ENCODE measurements around the gene ZSCAN25. TPM values are rescaled to one million over a fixed set of nuclear protein-coding genes. Genes with fewer than 3 reads are reported as not detected.
"Not testable (repeated sequence)": the region's sequence is repeated elsewhere in the genome, so short reads cannot be mapped to it uniquely, and the experiment has no call there.

ZSCAN25 gene
- total RNA-seq, 3 donors from 2014 or later: 11.9 to 20.0 (median 18.5) TPM

DNA sequence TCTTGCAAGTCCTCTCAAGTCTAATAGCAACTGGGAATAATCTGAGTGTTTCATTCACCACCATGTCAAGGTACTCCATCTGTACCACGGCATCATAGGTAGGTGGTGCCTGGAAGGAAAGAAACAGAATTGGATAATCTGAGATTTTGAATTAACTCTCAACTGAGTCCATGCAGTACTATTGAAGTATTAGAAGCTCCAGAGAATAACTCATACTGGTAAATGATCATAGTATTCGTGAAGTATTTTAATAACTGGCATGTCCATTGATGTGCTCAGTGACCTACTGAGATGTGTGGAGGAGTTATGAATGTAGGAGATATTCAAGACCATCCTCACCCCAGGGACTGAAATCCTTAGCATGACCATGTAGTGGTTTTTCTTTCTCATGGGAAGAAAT lies 35.9 kb downstream of the ZSCAN25 start:
- Histone ChIP-seq H3K4me3 (no peak overlapping the region), H3K9me3 (peaks cover 5% of the 10 kb centered on the region), H3K36me3 (ENCODE audit: low read depth) (no peaks in the 10 kb centered on the region), H3K4me1 (ENCODE audit: low read depth) (no peaks in the 10 kb centered on the region)
- DNase-seq (no peak), ATAC-seq (no peak)
- TF ChIP-seq, protein P1, sequence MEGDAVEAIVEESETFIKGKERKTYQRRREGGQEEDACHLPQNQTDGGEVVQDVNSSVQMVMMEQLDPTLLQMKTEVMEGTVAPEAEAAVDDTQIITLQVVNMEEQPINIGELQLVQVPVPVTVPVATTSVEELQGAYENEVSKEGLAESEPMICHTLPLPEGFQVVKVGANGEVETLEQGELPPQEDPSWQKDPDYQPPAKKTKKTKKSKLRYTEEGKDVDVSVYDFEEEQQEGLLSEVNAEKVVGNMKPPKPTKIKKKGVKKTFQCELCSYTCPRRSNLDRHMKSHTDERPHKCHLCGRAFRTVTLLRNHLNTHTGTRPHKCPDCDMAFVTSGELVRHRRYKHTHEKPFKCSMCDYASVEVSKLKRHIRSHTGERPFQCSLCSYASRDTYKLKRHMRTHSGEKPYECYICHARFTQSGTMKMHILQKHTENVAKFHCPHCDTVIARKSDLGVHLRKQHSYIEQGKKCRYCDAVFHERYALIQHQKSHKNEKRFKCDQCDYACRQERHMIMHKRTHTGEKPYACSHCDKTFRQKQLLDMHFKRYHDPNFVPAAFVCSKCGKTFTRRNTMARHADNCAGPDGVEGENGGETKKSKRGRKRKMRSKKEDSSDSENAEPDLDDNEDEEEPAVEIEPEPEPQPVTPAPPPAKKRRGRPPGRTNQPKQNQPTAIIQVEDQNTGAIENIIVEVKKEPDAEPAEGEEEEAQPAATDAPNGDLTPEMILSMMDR (IDR thresholded peaks at IDR 0.05): no peak
- intact Hi-C loops (cut with DNase I, micrococcal nuclease): no loop called here

DNA sequence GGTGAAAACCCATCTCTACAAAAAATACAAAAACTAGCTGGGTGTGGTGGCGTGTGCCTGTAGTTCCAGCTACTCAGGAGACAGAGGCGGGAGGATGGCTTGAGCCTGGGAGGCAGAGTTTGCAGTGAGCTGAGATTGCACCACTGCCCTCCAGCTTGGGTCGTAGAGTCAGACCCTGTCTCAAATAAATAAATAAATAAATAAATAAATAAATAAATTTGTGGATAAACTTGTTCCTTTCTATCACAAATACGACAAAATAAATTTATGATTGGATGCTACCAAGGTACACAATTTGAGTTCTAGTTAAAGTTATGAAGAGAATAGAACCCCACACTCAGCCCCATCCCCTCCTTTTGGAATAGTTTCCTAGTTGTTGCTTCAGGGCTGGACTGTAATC lies 36.5 kb downstream of the ZSCAN25 start:
- H3K9me3 ChIP-seq; H3K4me3 ChIP-seq; intact Hi-C loops (cut with DNase I, micrococcal nuclease); ATAC-seq; H3K36me3 ChIP-seq (ENCODE audit: low read depth); H3K4me1 ChIP-seq (ENCODE audit: low read depth); DNase-seq: not testable (repeated sequence)

DNA sequence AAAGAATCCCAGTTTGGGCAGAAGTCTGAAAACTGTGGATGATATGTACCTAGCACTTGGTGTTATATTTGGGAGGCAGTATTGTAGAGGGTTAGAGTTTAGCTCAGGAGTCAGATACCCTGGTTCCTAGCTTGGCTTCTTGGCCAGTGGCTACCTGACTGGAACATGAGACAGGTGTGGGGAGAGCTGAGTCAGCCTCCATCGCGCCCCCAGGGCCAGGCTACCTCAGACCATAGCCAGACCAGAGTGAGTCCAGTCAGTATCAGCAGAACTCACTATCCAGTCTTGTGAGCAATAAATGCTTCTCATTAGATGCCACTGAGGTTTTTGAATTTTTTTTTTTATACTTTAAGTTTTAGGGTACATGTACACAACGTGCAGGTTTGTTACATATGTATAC lies 37.0 kb downstream of the ZSCAN25 start:
- H3K9me3 ChIP-seq: peaks cover 5% of the 10 kb centered on the region
- intact Hi-C loops (cut with DNase I, micrococcal nuclease): no loop called here
- no peak for DNase-seq
- peak; percentile 21 for ATAC-seq
- no peaks in the 10 kb centered on the region for H3K36me3 ChIP-seq (ENCODE audit: low read depth)
- H3K4me3 ChIP-seq: no peak overlapping the region
- no peaks in the 10 kb centered on the region for H3K4me1 ChIP-seq (ENCODE audit: low read depth)
- TF ChIP-seq, protein P1 (IDR thresholded peaks at IDR 0.05): no peak

DNA sequence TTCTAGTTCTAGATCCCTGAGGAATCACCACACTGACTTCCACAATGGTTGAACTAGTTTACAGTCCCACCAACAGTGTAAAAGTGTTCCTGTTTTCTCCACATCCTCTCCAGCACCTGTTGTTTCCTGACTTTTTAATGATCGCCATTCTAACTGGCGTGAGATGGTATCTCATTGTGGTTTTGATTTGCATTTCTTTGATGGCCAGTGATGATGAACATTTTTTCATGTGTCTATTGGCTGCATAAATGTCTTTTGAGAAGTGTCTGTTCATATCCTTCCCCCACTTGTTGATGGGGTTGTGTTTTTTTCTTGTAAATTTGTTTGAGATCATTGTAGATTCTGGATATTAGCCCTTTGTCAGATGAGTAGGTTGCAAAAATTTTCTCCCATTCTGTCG lies 37.9 kb downstream of the ZSCAN25 start:
- H3K4me1 ChIP-seq (ENCODE audit: low read depth); intact Hi-C loops (cut with DNase I, micrococcal nuclease); H3K4me3 ChIP-seq; H3K36me3 ChIP-seq (ENCODE audit: low read depth); DNase-seq; ATAC-seq: not testable (repeated sequence)
- H3K9me3 ChIP-seq: peaks cover 12% of the 10 kb centered on the region

DNA sequence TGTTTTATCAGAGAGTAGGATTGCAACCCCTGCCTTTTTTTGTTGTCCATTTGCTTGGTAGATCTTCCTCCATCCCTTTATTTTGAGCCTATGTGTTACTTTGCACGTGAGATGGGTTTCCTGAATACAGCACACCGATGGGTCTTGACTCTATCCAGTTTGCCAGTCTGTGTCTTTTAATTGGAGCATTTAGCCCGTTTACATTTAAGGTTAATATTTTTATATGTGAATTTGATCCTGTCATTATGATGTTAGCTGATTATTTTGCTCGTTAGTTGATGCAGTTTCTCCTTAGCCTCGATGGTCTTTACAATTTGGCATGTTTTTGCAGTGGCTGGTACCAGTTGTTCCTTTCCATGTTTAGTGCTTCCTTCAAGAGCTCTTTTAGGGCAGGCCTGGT lies 41.1 kb downstream of the ZSCAN25 start:
- DNase-seq; H3K36me3 ChIP-seq (ENCODE audit: low read depth); ATAC-seq; H3K4me1 ChIP-seq (ENCODE audit: low read depth); H3K4me3 ChIP-seq; intact Hi-C loops (cut with DNase I, micrococcal nuclease): not testable (repeated sequence)
- peaks cover 15% of the 10 kb centered on the region for H3K9me3 ChIP-seq

DNA sequence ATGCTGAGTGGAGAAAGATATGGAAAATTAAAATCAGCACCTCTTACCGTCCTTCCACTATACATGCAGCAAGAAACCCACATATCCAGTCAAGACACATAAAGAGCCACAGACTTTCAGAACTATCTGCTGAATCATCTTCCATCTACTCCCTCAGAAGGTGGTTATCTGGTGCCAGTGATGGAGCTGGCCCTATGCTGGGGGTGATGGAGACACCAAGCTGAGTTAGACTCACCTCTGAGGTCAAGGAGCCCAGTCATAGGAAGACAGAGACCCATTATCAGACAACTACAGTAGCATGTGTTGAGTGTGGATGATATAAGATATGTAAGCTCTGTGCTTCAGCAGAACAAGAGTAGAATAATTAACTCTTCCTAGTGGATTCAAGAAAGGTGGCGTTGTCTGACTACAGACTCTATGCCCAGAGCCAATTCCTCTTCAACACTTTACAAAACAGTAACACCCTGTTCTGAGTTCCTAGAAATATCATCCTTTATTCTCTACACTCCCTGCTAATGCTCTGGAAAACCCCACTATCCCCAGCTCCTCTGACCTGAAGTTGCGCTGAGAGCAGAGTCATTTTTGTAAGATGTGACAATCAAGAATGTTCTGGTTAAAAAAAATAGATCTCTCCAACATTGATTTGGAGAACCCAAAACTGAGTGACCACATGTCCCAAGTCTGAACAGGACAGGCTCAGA lies 48.7 kb downstream of the ZSCAN25 start:
- ATAC-seq (no peak), DNase-seq (no peak)
- TF ChIP-seq, protein P1 (IDR thresholded peaks at IDR 0.05): no peak
- Histone ChIP-seq H3K9me3 (no peaks in the 10 kb centered on the region), H3K4me3 (no peak overlapping the region), H3K36me3 (ENCODE audit: low read depth) (peaks cover 3% of the 10 kb centered on the region), H3K4me1 (ENCODE audit: low read depth) (no peaks in the 10 kb centered on the region)
- intact Hi-C loops (cut with DNase I, micrococcal nuclease): no loop called here

DNA sequence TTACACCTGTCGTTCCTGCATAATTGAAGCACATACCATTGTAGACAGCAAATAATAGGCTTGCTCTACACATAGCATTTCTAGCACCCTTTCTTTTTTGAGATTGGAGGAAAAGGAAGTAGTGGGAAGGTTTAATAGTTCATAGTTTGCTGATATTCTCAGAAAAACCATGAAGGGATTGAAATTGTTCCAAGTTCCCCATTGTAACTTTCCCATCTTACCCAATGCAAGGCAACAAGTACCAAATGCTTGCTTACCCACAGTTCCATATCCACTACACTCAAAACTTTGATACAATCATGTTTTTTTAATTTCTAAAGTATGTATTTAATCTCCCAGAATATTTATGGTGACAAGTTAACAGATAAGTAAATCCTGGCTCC lies 49.3 kb downstream of the ZSCAN25 start:
- TF ChIP-seq, protein P1 (IDR thresholded peaks at IDR 0.05): no peak
- no peak for ATAC-seq
- H3K9me3 ChIP-seq: no peaks in the 10 kb centered on the region
- no peaks in the 10 kb centered on the region for H3K4me1 ChIP-seq (ENCODE audit: low read depth)
- H3K36me3 ChIP-seq (ENCODE audit: low read depth): no peaks in the 10 kb centered on the region
- intact Hi-C loops (cut with DNase I, micrococcal nuclease): no loop called here
- H3K4me3 ChIP-seq: no peak overlapping the region
- DNase-seq: no peak

All from mucosa of descending colon (tissue), 3 donors.